RKO (cell line): ENCODE data around the gene PMAIP1.

ENCODE experiments used
- DNase-seq: peaks from one replicate; pipeline ENCODE4 v3.0.0-alpha.2; 2016; ENCODE audit warnings: low spot score

The PMAIP1 gene

GRCh38 chr18:59912007-59912550, 12.3 kb downstream of the PMAIP1 start:
- no peak for DNase-seq

DNA sequence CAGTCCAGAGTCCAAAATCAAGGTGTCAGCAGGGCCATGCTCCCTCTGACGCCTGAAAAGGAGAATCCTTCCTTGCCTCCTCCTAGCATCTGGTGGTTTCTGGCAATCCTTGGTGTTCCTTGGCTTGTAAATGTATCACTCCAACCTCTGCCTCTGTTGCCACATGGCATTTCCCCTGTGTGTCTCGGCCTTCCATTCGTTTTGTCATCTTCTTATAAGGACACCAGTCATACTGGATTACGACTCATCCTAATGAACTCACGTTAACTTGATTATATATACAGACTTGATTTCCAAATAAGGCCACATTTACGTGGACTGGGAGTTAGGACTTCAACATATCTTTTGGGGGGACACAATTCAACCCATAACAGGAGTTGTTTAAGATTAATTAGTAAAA, 15.8 kb downstream of the PMAIP1 start:
- peak; percentile 40 for DNase-seq

- DNase-seq = no peak
These were observed 16.9 kb downstream of the PMAIP1 start for GRCh38 chr18:59916746-59917145.

DNA sequence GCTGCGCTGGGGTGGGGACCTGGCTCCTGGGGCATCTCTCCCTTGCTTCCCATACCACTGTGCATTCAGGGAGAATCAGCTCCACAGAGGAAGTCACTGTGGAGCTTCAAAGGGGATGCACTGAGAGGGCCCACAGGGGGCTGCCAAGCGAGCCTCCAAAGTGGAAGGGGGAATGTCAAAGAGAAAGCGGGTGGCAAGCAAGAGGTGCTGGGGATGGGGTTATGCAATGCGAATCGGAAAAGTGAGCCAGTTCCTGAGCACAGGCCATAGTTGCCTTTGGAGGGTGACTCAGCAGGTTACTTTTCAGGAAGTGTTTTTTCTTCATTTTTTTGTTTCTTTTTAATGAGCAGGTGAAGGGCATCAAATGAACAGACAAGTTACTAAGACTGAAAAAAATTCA, 17.6 kb downstream of the PMAIP1 start:
- no peak for DNase-seq

- DNase-seq = peak; percentile 41
These were observed 18.5 kb downstream of the PMAIP1 start for GRCh38 chr18:59918320-59918755.

GRCh38 chr18:59918997-59919396, 19.2 kb downstream of the PMAIP1 start:
- no peak for DNase-seq

DNA sequence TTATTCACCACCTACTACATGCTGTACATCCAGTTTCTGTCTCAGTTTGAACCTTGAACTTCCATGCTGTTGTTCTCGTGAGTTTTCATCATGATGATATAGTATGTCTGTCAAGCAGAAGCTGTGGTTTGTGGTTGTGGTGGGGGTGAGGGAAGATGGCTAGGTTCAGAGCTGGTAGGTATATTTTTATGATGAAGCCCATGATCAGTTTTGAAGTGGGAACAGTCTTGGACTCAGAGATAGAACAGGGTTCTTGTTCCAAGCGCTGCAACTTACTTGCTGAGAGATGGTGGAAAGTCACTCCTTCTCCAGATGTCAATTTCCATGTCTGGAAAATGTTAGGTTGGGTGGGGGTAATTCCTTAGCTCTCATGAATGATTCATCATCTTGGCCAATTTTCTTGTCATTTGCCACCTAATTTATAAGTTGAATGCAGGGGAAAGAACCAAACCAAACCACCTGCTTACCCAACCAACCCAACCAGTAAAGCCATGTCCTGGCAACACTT, 21.6 kb downstream of the PMAIP1 start:
- no peak for DNase-seq

- DNase-seq = no peak
These were observed 23.9 kb downstream of the PMAIP1 start for GRCh38 chr18:59923539-59924196.

DNA sequence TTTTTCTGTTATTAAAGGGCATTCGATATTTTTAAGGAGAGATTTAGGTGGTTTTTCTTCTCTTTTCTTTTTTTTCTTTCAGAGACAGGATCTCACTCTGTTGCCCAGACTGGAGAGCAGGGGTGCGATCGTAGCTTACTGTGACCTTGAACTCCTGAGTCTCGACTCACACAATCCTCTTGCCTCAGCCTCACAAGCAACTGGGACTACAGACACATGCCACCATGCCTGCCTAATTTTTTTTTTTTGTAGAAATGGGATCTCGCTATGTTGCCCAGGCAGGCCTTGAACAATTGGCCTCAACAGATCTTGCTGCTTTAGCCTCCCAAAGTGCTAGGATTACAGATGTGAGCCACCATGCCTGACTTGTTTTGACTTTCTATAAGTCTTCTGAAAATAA, 26.3 kb downstream of the PMAIP1 start:
- no peak for DNase-seq

- DNase-seq = no peak
These were observed 27.5 kb downstream of the PMAIP1 start for GRCh38 chr18:59927246-59927825.

DNA sequence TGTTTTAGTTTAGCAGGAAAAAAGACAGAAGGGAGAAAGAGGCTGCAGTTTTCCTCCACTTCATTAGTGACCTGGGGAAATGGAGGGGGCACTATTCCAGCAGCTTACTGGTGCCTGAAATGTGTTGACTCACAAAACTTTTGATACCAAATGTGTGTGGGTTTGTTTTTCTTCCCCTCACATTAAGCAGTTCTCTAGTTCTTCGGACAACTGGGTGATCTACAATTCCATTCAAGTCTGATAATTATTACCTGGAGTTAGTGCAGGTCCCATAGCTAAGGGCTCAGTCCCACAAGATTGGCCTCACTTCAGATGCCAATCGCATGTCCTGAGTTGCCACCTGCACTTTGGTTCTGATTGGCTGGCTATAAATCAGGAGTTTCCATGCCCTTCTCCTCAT, 28.4 kb downstream of the PMAIP1 start:
- no peak for DNase-seq

GRCh38 chr18:59929621-59930295, 30.0 kb downstream of the PMAIP1 start:
- no peak for DNase-seq

- no peak for DNase-seq
These were observed 32.6 kb downstream of the PMAIP1 start for GRCh38 chr18:59932401-59932800.

GRCh38 chr18:59938676-59939075, 38.9 kb downstream of the PMAIP1 start:
- no peak for DNase-seq

GRCh38 chr18:59939127-59939526, 39.3 kb downstream of the PMAIP1 start:
- no peak for DNase-seq

DNA sequence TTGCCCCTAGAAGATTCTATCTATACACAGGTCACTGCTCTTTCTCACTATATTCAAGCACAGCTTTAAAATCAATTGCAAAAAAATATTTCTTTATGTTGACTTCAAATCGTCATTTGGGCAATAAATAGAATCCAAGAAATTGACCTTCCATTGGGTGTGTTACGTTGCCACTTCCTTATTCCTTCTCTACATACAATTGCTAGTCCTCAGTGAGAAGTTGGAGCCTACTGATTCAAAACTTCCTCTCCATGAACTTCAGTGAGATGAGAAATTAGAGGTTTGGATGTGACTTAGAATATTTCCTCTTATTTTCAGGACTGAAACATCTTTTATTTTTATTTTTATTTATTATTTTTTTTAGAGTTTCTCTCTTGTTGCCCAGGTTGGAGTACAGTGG, 40.3 kb downstream of the PMAIP1 start:
- no peak for DNase-seq

DNA sequence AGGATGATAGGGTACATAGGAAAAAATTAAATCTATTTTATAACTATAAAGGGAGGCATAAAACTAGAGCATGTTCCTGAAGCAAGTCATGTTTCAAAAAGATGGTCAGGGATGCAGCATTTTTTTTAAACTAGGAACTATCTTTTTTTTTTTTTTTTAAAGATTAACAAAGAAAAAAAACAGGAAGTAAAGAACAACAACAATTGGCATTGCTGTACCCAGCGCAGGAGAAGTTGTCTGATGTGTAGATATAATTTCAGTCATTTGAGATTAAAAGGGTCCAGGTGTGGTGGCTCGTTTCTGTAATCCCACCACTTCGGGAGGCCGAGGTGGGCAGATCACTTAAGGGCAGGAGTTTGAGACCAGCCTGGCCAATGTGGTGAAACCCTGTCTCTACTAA, 41.5 kb downstream of the PMAIP1 start:
- no peak for DNase-seq

DNA sequence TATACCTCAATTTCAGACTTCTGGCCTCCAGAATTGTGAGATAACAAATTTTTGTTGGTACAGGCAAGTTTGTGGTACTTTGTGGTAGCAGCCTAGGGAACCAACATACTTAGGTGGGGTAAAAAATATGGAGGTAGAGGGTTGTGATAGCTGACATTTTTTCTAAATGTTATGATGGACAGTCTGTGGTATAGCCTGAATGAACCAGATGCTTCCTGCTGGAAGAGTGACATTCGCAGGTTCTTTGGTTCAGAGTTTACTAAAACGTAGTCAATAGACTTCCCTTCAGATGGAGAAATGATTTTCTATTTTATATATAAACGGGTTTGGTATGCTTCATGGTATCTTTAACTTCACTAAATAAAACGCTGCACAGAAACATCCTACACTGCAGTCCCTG, 42.8 kb downstream of the PMAIP1 start:
- no peak for DNase-seq

DNA sequence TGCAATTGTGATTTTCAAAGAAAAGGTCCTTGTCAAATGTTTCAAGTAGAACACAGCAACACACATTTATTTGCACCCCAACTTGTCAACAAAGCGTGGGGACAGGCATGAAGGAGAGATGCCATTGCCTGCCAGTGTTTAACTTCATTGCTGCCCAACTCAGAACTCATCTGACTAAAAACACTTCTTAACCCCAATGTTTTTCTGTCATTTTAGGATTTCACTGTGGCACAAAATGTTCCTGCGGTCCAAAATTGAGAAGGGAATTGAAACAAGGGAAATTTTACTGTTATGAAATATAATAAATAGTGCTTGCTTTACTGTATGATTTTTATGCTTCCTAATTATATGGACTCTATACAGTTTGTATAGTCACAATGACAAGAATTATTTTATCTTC, 45.7 kb downstream of the PMAIP1 start:
- no peak for DNase-seq

DNA sequence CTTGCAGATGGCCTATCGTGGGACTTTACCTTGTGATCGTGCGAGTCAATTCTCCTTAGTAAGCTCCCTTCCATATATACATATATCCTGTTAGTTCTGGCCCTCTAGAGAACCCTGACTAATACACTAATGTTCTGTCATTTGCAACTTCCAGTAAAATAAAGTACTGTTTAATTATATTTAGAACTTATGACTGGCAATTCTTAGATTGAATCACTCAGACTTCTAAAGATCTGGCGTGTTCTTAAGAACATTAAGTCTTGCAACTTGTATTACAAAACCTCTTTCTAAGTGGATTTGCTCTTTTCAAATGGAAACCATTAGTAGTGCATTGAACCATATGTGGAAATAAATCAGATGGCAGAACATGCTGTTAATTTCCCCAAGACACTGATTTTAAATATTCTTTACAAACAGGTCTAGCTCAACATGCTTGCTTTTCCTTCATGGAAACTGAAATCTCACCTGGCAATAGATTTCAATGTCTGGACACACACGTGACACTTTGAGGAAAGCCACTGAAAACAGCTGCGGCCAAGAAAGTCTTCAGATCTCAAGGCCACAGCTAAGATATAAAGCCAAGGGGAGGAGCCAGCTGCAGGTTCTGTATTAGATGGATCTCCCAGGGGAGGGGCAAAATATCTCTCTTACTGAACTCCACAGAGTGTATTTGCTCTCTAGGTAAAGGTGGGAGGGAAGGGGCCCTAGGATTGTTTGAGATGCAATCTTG, 50.6 kb downstream of the PMAIP1 start:
- no peak for DNase-seq

GRCh38 chr18:59951591-59951990, 51.8 kb downstream of the PMAIP1 start:
- DNase-seq = no peak

- no peak for DNase-seq
These were observed 52.6 kb downstream of the PMAIP1 start for GRCh38 chr18:59952283-59953007.
